Central memory CD4-positive, alpha-beta T cell (primary cell): Measurements from ENCODE around the gene ACSF2.
A peak's percentile ranks its signal among the peaks of the same experiment; 100 is the strongest.

Experiments
- DNase-seq: peaks from one replicate; pipeline ENCODE4 v3.0.0; 2022

ACSF2 gene

DNA sequence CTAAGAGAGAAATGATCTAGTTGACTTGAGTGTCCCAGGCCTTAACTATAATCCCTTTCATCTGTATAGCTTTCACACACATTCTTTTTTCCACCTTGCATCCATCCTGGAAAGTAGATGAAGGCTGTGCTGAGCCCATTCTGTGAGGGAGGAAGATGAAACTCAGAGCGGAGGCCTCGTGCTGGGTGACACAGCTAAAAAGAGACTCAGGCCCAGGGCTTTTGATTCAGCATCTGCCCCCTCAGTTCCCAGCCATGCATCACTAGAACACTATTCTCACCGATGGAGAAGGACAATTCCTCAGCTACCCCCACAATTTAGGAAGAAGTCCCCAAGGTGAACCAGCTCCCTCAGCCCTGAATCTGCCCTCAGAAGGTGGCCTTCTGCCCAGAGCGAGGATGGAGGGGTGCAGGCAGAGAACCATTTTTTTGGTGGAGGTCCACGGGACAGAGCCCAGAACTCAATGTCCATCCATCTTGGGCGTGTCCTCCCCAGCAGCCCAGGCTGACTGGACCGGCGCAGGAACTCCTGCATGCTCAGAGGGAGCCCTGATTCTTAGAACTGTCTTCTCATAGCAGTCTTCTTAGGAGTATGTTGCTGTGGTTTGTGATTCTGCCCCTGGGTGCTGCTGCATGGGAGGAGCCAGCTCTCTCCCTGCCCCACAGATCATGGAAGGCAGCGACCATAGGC lies 76.4 kb downstream of the ACSF2 start:
- DNase-seq = no peak

DNA sequence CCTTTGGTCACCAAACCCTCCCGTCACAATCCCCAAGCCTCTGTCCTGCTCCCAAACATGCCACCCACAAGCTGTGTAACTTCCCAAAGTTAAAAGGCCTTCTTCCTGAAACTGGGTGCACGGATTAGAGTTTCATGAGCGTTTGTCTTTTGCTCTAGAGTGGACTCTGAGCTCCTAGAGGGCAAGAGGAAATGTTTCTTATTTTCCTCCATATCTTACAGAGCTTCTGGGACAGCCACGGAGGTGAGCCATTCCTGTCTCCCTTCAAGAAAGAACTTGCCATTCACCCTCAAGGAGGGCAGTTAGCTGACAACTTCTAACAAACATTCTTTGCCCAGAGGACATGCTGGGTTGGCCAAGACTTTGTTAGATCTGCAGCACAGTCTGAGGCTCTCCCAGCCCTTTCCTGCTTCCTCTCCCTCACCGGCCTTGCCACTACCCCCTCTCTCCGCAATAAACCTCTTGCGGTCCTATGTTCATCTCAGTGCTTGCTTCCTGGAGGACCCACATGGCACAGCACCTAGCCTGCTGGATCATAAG lies 79.6 kb downstream of the ACSF2 start:
- no peak for DNase-seq

DNA sequence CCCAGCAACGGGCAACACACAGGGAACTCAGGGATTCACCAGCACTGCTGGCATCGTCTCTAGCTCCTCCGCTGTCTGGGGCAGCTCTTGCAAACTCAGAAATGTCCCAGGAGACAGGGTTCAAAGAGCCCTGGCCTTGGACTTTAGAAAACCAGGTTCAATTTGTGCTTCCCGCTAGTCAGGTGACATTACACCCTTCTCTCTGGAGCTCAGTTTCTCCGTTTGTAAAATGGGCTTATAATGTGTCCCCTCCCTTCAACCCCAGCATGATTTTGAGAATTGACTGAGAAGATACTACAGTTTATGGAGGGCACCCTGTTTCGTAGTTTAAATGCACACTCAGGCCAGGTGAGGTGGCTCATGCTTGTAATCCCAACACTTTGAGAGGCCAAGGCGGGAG lies 80.3 kb downstream of the ACSF2 start:
- no peak for DNase-seq

DNA sequence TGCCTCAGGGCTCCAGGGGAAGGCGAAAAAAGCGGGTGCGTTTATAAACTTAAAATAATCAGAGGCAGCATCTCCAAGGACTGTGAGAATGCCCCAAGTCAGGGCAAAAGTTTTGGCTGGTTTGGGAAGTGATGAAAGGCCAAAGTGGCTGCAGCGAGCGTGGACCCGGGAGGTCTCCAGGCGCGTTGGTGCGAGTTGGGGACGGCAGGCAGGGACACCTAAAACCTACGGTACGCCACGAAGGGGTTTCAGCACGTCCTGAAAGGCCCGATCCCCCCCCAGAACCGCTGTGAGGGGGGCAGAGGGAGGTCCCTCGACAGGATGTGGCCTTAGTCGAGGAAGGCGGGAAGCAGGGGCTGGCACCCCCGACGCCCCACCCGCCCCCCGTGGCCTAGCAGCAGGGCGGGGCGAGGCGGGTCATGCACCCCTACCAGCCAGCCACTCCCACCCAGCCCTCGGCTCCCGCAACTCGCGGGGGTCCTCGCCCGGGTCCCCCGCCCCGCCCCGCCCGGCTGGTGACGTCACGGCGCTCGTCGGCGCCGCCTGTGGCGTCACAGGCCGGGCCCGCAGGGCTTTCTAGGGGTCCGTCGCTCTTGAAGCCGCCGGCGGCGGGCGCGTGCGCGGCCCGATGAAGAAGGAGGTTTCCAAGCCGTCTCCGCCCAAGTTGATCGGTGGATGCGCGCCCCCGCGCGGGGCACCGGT lies 82.0 kb downstream of the ACSF2 start, which contains the start of gene MYCBPAP:
TSS of gene MYCBPAP (plus strand) at position 569 of the 702 bp plus-strand sequence. CDS start 236 bp downstream, outside the sequence.
- peak; percentile 76 for DNase-seq

DNA sequence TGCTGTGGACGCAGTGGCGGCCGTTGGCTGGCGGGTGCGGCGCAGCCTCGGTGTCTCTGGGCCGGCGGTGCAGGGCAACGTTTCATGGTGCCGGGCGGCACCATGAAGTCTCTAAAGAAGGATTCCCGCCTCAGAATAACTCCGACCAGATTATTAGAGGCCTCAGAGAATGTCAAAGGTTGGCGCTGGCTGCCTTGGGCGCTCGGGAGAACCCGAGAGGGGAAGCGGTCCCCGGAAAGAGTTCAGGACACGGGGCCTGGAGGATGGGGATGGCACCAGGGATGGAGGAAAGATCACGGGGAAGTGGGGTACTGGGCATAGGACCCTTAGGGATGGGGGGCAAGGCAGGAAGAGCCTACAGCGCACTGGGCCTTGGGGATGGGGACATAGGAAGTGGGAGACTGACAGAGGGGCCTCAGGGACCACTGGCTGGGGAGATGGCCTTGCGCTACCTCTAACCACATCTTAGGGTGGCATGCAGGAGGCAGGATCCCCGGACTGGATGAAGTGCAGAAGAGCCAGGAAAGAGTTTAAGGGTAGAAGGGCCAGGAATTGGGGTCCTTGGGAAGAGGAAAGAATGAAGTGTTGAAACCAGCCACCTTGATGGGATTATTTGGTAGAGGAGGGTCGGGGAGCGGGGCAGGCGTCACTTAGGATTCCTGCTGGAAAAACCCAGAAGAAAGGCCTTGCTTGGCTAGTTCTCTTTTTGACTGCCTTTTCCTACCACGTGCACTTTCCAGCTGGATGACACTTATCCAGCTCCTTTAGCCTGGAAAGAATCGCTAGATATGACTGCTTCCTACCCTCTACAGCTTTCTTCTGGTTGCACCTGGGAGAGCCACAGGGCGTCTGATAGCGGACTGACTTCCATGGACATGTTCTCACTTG lies 82.8 kb downstream of the ACSF2 start:
- DNase-seq = no peak

DNA sequence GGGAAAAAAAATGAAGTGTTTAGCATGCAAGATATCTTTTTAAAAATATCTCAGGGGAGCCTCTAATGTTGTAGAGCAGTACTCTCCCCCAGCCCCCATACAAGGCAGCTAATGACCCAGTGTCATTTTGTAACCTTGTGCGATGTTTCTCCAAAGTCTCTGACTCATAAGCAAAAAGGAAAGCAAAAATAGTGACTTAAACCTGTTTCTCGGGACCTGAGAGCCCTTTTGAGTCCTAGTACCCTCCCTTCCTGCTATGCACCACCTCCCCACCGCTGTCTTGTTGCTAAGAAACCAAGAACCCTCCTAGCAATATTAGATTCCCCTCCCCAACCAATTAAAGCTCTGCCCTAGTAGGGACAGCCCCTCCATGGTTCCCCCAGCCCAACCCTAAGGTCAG lies 85.0 kb downstream of the ACSF2 start:
- peak; percentile 61 for DNase-seq

DNA sequence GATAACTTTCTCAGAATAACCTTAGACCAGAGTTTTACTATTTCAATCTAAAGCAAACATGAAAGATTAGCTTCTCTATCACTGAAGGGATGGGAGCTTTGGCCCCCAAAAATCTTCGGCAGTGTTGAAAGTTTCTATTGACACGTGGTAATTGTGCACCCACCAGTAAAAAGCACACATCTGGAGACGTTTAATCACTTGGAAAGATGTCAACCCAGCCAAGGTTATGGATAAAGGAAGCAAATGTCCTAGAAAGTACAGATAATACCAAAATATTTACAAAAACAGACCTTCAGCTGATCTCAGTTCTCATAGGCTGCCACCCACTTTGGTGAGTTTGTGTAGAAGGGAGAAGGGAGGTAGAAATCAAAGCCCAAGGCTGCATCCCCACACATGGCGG lies 87.5 kb downstream of the ACSF2 start:
- DNase-seq = no peak

DNA sequence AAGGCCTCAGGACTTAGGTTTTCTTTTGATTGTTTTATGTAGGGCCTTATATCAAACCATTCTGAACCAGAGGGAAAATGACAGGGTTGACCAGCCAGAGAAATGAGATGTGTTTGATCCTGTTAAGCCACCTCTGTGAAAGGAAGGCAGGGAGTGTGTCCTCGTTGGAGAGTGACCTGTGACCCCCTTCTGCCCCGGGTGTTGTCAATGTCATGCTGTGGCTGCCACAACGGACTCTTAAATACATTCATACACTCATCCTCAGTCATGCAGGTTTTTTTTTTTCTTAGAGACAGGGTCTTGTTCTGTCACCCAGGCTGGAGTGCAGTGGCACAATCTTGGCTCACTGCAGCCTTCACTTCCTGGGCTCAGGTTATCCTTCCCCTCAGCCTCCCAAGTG lies 88.4 kb downstream of the ACSF2 start:
- no peak for DNase-seq

DNA sequence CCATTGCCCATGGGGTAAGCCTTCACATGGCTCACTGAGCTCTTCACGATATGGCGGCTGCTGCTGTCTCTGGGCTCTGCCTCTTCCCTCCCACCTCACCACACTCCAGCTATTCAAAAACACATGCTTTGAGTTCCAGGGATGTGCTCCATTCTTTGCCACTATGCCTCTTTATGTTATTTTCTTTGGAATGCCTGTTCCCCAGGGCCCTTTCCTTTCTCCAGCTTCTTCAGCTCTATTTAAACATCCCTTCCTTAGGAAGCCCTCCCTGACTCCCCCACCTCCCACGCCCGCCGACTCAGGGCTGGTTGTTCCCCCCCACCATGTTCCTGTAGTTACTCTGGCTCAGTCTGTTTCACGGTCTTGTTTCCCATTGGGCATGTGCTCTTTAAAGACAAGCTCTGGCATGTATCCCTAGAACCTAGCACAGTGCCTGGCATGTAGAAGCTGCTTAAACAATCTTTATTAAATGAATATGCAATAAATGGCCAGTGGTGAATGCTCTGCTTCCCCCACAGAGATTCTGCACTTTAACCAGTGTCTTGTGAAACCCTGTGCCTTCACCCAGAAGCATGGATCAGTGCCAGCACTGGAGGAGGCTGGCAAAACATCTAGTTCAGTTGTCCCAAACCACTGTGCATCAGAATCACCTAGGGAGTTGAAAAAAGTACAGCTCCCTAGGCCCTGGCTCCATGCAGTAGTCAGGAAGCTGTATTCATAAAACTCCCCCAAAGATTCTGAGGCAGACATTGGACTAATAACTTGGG lies 89.1 kb downstream of the ACSF2 start:
- DNase-seq = no peak

DNA sequence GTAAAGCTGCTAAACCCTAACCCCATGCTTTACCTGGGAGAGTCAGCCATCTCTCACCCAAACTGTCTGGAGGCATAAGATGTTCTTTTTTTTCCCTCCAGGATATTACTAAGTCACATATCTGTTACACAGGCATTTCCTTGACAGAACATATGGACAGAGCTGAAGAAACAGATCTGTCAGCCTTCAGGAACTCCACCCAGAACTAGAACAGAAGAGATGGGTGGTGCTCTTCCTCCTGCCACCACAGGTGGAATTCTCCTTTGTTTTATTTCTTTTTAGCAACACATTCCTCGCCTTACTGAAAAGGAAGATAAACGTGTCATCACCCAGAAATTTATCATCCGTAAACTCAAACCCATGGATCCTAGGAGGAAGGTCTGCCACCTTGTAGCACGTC lies 91.0 kb downstream of the ACSF2 start:
- DNase-seq = no peak

DNA sequence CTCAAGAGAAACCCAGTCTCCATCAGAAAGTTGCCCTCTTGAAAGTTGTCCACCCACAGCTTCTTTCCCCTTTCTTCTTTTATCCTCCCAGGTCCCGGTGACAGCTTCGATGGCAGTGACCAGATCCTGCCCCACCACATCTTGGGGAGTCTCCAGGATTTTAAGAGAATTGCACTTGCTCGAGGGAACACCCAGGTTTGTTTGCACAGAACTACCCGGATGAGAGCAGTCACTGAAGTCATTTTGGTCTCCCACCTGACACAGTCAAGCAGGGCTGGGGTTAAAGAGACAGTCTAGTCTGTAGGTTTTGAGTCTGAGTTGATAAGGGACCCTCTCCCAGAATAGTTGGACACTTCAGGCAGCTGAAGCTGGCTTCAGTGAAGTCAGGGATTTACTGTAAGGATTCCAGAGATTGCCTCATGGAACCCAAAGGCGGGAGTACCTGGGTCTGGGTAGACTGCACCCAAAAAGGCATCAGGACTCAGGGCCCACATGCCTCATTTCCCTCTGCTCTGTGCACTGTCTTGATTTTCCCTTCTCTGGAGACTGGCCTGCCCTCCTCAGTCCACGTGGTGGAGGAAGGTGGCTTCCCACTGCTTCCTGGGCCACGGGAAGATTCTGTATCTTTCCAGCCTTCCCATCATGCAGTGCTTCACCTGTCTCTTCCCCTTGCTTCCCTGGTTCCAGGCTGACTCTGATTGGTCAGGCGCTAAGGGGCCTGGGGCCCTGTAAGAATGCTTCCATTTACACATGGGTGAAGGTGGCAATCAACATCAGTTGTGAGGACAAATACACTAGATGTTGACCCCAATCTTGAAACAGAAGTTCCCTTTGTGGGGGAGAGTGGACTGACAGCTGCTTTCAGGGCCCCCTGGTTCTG lies 91.7 kb downstream of the ACSF2 start:
- no peak for DNase-seq

DNA sequence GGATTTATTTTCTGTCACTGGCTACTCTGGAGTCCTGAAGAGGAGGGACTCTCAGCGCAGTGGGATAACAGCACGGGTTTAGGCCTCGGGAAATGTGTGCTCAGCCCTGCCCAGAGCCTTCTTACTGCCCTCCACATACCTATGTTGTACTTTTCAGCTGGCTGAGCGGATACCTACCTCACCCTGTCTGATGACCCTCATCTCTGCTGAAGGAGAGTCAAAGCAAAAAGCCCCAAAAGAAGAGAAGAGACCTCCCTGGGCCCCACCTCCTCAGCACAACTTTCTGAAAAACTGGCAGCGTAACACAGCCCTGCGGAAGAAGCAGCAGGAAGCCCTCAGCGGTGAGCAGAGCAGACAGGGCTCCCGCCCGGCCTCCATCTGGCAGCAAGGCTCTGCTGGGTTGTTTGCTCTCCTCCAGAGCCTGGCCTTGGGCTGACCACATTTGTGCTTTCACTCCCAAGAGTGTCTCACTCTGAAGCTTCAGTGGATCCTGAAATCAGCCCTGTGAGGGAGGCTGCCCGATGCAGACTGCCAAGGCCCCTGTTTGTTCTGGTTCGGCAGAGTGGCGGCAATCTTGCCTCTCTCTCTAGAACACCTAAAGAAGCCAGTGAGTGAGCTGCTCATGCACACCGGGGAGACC lies 92.5 kb downstream of the ACSF2 start:
- DNase-seq = no peak

DNA sequence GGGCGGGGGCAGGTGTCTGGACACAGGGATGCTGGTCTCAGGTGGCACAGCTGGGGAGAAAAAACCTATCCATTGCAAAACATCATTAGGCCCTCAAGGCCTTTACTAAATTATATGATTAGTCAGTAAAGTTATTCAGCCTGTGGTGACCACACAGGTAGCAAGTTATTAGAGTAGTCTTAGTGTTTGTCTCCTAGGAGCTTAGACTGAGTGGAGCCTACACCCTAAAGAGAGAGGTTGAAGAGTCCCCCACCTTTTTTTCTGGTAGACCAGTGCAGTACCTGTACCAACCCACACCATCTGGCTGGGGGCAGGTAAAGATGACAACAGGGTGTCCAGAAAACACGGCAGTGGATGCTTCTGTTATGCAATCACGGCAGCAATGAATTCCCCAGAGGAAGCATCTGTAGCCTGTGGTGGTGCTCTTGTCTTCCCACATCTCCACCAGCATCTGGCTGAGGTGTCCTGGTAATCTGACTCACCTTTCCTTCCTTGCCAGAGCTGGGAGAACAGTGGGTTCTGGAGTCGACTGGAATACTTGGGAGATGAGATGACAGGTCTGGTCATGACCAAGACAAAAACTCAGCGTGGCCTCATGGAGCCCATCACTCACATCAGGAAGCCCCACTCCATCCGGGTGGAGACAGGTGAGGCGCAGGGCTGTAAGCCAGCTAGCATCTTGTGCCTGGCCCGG lies 93.3 kb downstream of the ACSF2 start:
- DNase-seq = no peak

DNA sequence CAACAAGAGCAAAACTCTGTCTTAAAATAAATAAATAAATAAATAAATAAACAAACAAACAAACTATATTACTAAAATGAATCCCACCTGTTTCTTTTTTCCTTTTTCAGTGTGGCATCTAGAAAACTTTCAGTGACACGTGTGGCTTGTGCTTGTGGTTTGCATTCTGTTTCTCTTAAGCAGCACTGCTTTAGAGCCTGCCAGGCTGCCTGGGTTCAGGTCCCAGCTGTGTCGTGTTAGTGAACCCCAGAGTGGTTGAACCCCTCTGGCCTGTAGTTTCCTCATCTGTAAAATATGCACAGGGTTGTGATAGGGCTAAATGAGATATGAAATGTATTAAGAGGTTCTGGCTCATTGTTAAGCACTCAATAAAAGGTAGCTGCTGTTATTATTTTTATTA lies 94.5 kb downstream of the ACSF2 start:
- DNase-seq = no peak

DNA sequence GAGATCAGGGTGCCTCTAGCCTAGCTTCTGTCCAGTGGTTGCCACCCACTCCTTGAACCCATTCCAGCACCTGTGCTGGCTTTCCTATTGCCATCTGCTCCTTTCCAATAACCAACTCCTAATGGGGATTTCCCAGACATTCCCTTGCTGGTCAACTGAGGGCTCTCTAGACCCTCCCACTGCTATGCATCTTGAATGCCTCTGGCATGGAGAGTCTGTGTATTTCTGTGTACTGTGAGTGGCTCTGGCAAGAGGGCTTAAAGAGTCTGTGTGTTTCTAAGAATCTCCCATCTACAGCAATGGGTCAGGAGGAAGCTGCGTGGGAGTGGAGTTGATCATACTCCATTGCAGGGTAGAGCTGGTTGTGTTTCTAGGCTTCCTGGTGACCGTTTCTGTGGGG lies 95.5 kb downstream of the ACSF2 start:
- no peak for DNase-seq

DNA sequence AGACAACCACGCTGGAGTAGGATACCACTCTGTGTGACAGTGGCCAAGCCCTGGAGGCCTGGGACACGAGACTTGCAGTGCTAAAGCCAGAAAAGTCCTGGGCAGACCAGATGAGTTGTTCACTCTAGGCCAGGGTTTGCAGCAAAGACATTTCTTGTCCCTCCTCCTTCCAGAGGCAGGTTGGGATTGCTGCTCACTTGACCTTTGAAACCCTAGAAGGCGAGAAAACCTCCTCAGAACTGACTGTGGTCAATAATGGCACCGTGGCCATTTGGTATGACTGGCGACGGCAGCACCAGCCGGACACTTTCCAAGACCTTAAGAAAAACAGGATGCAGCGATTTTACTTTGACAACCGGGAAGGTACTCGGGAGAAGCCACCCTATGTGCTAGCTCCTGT lies 96.7 kb downstream of the ACSF2 start:
- DNase-seq = no peak

DNA sequence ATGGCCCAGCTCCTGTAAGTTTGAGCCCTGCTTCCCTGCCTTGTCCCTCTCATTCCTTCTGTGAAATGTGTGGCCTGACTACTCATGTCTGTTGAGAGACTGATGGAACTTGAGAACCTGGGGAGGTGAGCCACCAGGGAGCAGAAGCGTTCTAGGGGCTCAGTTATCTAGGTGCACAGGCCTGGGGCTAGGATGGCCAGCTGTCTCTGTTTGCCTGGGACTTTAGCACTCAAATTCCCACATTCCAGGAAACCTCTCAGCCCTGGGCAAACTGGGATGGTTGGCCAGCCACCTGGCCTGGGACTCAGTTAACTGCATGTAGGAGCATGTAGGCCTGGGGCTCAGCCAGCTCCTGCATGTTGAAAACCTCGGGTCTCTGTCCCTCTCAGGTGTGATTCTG lies 97.2 kb downstream of the ACSF2 start:
- DNase-seq = no peak
